SW480 (cell line): ENCODE results near the gene CISTR.
"Not testable (repeated sequence)": the region's sequence is repeated elsewhere in the genome, so short reads cannot be mapped to it uniquely, and the experiment has no call there.

Experiments used
- DNase-seq: peaks from one replicate; pipeline ENCODE4 v3.0.0-alpha.2; 2016; ENCODE audit warnings: low spot score

CISTR gene

GRCh38 chr12:53762793-53763192 lies 11.0 kb upstream of the CISTR start:
- DNase-seq: not testable (repeated sequence)

GRCh38 chr12:53761306-53761705 lies 9.5 kb upstream of the CISTR start:
- DNase-seq: no peak

DNA sequence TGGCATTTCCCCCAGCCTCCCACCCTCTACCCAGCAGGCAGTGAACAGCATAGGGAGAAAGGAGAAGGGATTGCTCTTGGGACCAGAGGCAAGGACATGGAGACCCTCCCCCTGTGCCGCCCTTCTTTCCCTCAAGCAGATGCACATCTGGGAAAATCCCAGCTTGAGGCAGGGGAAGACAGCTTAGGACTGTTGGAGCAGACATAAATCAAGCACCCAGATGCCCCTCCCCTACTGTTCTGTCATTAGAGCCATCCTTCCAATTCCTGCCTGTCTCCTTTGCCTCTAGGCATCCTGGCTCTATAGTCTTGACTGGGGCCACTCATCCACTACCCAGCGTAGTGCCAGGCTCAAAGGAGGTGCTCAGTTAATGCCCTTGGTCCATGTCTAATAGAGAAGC lies 7.5 kb upstream of the CISTR start:
- DNase-seq: no peak

DNA sequence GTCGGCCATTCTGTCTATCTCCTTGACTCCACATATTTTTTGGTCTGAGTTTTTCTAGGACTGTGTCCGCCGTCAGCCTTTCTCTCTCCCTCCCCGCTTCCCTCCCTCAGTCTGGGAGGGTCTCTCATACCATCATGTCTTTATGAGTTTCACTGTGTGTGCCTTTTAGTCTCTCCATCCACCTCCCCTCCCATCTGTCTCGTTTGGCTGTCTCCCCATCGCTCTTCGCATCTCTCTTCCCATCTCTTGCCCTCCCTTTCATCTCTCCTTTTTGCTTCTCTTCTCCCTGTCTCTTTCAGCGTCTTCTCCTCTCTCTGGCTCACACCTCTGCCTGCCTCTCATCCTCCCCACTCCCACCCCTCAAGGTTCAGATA lies 6.9 kb upstream of the CISTR start:
- DNase-seq: no peak

GRCh38 chr12:53758081-53758729 lies 6.4 kb upstream of the CISTR start:
- DNase-seq: no peak

- DNase-seq: peak; percentile 43
Observed at GRCh38 chr12:53757101-53757770, 5.5 kb upstream of the CISTR start.

DNA sequence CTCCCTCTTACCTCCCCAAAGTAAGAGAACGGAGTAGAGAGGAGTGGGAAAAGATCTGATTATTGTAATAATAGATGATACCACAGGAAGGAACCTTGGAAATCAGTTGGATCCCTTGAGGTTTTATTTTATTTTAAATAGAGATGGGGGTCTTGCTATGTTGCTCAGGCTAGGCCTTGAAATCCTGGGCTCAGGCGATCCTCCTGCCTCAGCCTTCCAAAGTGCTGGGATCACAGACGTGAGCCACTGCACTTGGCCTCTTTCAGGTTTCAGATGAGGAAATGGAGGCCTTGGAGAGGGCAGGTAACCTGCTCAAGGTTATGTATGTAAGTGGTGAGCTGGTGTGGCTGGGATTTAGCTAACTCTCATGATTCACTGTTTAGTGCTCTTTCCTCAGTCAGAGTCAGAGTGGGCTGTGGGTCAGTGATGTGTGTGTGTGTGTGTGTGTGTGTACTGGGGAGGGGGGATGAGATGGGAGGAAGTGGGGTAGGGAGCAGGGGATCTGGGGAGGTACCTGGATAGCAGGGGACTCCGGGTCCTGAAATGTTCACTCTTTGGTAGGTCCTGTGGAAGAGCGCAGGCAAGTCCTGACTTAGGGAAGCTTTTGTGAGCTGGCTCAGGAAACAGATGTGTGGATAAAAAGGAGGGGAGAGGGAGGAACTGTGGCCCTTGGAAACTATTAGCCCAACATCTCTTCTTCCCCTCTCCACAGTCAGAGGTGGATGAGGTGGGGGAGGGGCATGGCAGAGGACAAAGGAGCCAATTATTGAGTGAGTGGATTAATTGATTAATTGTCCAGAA lies 4.7 kb upstream of the CISTR start:
- DNase-seq: no peak

GRCh38 chr12:53755893-53756292 lies 4.1 kb upstream of the CISTR start:
- no peak for DNase-seq

- DNase-seq: no peak
Observed at GRCh38 chr12:53755451-53755891, 3.7 kb upstream of the CISTR start.

GRCh38 chr12:53754633-53755264 lies 3.0 kb upstream of the CISTR start:
- DNase-seq: no peak

- no peak for DNase-seq
Observed at GRCh38 chr12:53754188-53754585, 2.4 kb upstream of the CISTR start.

- no peak for DNase-seq
Observed at GRCh38 chr12:53752621-53753020, 842 bp upstream of the CISTR start.

DNA sequence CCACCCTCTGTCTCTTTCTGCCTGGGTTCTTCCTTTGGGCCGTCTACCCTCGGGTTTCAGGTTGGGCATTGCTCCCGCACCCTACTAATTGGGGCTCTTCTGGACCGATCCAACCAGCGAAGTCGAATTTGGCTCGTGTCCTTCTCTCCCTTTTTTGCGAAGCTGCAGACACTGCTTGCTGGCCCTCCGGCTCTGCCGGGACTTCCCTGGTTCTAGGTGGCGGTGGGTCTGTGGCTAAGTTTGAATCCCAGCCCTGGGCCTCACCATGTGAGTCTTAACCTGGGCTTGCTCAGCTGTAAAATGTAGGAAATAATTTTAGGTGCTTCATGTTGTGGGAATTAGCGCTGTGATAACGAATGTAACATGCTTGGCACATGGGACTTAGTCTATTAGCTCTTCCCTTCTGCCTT lies 418 bp upstream of the CISTR start:
- no peak for DNase-seq

- peak; percentile 37 for DNase-seq
Observed at GRCh38 chr12:53750812-53751335, 905 bp downstream of the CISTR start.

GRCh38 chr12:53749986-53750811 lies 1.6 kb downstream of the CISTR start:
- no peak for DNase-seq

DNA sequence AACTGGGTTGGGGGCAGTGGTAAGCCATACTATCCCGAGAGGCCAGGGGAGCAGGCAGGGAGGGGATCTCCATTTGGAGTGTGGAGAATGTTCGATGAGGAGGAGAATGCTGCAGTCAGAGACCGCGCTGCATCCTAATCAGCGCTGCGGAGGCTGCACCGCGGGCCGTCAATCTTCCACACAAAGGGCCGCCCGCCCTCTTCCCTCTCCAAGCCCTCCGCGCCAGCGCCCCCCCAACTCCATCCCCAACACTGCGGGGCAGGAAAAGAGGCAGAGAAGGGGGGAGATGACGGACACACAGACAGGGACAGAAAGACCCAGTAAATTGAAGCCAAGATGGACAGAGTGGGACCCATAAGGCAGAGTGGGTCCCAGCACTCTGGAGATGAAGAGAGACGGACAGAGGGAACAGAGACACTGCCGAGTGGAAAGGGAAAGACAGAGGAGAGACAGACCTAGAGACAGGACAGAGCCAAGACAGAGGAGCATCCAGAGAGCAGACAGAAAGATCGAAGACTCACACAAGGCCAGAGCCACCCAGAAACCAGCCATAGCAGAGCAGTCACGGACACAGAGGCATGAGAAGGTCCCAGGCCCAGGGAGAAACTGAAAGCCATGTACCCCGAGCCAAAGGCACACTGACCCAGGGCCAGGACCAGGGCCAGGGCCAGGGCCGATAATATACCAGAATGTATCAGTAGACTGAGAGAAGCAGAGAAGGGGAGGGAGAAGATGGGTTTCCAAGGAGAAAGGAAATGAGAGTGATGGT lies 3.5 kb downstream of the CISTR start:
- DNase-seq: no peak

DNA sequence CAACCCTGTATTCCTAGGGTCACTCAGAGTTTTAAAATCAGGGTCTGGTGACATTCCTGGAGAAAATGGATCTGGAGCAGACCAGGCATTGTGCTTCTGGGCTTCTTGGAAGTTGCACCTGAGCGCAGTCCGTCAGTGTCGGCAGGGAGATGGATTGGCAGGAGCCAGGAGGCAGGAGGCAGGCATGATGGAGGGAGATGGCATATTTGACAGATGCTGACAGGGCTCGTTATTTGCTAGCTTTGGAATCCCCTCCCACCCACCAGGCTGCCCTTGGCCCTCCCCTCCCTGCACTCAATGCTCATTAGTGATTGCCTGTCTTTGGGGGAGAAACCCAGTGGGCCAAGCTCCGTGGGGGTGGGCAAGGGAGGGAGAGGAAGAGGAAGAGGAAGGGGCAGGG lies 4.7 kb downstream of the CISTR start:
- no peak for DNase-seq

GRCh38 chr12:53746592-53747092 lies 5.1 kb downstream of the CISTR start:
- peak; percentile 84 for DNase-seq

DNA sequence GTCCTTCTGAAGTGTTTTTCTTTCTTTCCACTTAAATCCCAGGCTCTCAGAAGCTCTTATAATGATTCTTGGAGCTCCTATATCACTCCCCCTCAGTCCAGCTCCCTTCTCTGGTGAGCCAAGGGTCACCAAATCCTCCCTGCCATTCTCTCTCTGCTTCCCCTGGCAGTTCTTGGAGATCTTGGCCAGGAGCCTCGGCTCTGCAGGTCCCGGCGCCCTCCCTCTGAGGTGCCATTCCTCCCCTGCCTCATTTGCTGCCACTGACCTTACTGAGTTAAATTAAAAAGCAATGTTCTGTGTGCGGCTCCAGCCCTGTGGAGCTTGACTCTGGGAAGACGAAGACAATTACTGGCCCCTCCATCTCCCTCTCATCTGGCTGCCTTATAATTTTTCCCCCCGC lies 7.0 kb downstream of the CISTR start:
- DNase-seq: no peak

- DNase-seq: no peak
Observed at GRCh38 chr12:53744130-53744441, 7.7 kb downstream of the CISTR start.
